HG02642 (cell line): ENCODE results near the gene CORO2B.

ENCODE experiments used
- ATAC-seq: cut with Tn5 transposase; IDR thresholded peaks from one replicate; pipeline ENCODE4 v1.9.1; 2021; ENCODE audit warnings: mild to moderate bottlenecking; ENCODE audit not compliant: unreplicated experiment, poor library complexity

CORO2B gene

DNA sequence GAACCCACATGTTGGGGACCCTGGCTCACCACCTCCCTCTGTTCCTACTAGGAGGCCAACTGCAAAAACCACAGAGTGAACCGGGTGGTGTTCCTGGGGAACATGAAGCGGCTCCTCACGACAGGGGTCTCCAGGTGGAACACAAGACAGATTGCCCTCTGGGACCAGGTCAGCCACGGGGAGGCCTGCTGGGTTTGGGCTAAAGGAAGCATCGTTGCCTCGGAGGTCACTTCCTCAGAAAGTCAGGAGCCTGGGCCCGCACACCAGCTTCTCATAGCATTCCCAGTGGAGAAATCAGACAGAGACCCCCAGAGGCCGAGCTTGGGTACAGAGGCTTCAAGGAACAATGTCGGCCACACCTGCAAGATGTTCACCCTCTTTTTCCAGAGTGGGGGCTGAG lies 135.1 kb downstream of the CORO2B start:
- no peak for ATAC-seq

DNA sequence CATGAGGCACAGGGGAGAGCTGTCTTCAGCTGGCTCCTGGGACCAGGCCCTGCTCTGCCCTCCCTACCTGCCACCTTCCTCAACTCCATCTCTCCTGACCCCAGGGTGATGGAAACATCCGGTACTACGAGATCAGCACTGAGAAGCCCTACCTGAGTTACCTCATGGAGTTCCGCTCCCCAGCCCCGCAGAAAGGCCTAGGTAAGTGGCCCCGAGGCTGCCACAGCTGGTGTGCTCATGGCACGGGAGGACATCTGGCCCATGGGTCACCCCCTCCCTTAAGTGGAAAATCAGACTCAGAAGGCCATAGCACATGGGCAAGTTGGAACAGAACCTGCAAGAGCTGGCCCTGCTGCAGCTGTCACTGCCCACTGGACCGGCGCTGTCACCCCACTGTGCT lies 136.3 kb downstream of the CORO2B start:
- no peak for ATAC-seq

DNA sequence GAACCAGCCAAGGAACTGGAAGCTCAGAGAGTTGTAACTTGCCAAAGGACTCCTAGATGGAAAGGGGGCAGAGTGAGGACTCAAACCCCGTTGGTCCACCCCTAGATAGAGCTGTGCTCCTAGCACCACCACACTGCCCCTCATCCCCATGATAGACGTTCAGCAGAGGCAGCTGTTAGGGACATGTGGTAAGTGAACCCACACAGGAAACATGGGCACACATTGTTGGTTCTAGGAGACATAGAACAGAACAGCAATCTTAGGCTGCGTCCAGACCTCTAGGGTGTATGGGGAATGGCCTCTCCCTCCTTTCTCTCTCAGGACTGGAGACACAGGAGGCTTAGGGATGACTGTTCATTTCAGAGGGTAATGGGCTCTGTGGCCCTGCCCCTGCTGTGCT lies 139.2 kb downstream of the CORO2B start:
- no peak for ATAC-seq

DNA sequence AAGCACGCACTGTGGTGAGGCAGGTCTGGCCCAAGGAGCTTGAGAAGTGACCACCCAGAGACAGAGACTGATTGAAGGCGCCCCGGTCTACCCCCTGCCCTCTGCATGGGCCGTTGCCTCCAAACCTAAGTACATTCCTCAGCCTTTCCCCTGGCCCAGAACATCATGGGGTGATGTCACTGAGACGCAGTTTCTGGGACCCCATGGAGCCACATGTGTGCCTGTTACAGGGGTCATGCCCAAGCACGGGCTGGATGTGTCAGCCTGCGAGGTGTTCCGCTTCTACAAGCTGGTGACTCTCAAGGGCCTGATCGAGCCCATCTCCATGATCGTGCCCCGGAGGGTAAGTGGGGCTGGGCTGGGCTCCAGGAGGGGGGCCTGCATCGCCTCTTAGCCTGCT lies 139.7 kb downstream of the CORO2B start:
- no peak for ATAC-seq

- ATAC-seq, result no peak
These were observed 140.3 kb downstream of the CORO2B start for GRCh38 chr15:68719051-68719450.

- no peak for ATAC-seq
These were observed 140.9 kb downstream of the CORO2B start for GRCh38 chr15:68719672-68720071.

DNA sequence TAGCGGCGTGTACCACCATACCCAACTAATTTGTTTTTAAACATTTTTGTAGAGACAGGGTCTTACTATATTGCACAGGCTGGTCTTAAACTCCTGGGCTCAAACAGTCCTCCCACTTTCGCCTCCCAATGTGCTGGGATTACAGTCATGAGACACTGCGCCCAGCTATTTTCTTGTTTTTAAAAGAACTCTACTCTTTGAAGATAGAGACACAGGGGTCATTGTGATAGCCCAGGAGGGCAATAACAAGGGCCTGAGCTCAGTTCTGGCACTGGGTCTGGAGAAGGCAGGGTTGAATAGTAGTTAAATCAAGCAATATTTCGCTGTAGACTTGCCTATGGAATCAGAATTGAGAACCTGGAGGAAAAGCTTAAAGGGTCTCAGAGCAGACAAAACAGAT lies 143.1 kb downstream of the CORO2B start:
- ATAC-seq, result no peak

DNA sequence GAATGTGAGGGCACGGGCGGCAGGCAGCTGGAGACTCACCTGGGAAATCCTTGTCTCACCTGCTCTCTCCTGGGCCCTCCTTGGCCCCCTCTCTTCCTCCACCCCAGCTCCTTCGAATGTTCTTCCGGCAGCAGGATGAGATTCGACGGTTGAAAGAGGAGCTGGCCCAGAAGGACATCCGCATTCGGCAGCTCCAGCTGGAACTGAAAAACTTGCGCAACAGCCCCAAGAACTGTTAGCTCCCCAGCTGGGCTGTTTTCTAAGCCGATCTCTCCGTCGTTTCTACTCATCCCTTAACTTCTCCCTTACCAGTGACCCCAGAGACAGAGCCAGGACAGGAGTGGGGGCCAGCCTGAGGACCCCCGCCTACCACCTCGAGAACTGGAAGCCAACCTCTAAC lies 146.9 kb downstream of the CORO2B start:
- no peak for ATAC-seq

GRCh38 chr15:68726246-68726645 lies 147.5 kb downstream of the CORO2B start:
- ATAC-seq, result no peak

DNA sequence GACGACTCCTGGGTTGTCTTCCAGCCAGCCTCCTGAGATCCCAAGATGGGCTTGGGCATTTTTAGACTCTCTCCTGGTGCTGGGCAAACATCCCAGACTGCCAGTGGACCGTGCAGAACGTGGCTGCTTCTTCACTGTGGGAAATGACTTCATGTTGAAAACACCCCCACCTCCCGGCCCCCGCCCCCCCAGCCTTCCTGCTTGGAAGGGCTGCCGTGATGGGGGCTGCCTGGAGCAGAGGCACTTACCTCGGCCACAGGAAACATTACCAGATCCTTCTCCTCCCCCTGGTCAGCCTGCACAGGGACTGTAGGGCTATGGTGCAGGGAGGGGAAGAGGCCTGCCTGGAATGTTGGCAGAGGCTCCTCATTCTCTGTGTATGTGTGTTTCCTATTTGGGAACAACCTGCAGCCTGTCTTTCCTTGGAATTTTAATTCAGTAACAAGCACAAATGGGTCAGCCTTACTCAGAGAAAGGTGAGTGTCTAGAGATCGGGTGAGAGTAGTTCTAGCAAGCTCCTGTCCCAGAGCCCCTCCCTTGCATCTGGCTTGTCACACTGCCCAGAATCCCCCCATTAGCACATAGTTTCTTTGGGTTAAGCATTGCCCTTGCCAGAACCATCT lies 151.1 kb downstream of the CORO2B start:
- ATAC-seq, result no peak

DNA sequence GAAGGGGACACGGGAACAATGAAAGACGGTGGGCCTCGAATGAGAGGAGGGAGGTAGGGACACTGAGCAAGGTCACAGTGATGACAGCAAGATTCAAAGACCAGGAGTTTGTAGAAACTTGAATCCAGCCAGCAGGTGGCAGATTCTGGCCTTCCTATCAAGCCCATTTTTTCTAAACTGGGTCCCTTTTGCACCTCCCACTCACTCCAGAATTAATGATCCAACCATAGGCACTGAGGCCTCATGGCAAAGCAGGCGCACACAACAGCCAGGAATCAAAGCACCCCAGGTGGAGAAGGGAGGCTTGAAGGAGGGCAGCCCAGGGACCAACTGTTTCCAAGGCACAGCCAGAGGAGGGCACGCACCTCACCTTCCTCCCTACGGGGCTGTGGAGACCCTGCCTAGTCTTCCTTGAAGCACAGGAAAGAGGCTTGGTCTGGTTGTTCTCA lies 151.7 kb downstream of the CORO2B start:
- ATAC-seq, result no peak

DNA sequence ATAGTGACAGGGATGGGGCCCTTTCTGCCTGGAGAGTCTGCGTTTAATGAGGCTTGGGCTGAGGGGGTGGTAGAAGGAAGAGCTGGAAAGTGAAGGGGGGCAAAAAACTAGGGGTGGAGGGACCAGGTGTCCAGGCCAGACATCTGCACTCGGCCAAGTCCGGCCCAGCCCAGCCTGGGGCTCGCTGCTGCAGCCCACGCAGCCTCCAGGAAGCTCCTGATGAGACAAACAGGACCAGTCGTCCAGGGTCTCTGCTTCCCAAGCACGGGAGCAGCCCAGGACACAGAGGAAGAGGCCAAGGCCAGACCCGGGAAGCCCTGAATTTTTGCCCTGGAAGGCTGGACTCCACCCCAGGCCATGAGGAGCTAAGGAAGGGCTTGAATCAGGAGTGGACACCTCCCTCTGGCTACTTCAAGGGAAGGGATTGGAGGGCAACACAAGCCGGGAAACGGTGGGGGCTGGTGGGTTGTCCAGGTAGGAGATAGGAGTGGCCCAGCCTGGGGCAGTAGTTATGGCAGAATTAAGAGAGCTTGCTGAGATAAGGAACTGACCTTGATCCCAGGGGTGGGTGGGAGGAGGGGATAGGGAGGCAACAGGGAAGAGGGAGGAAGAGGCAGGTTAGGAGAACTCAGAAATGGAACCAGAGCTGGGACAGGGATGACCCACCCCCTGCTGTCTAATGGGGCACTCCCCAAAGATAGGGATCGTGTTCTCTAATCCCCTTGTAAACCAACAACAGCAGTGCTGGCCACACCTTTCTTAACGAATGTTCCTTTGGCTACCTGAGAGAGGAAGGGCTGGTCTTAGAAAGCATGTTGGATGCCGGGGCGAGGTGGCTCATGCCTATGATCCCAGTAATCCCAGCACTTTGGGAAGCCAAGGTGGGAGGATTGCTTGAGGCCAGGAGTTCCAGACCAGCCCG lies 152.4 kb downstream of the CORO2B start:
- no peak for ATAC-seq

GRCh38 chr15:68732451-68732850 lies 153.7 kb downstream of the CORO2B start:
- no peak for ATAC-seq

- ATAC-seq, result no peak
These were observed 154.9 kb downstream of the CORO2B start for GRCh38 chr15:68733666-68734065.

DNA sequence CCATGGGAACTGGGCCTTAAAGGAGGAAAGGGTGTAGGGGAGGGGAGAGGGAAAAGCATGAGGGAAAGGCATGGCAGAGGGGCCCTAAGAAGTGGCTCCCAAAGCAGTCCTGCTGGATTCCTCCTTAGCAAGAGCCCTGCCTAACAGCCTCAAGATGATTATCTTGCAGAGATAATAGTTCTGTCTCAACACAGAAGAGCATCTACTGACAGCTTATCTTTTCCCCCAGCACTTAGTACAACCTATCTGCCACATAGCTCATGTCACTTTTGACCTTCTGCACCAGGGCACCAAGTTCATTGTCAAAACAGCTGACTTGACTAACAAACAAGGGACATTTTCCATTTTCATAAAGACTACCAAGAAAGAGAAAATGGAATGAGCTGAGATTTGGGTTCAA lies 155.6 kb downstream of the CORO2B start:
- ATAC-seq, result no peak

- ATAC-seq, result no peak
These were observed 156.1 kb downstream of the CORO2B start for GRCh38 chr15:68734881-68735280.

DNA sequence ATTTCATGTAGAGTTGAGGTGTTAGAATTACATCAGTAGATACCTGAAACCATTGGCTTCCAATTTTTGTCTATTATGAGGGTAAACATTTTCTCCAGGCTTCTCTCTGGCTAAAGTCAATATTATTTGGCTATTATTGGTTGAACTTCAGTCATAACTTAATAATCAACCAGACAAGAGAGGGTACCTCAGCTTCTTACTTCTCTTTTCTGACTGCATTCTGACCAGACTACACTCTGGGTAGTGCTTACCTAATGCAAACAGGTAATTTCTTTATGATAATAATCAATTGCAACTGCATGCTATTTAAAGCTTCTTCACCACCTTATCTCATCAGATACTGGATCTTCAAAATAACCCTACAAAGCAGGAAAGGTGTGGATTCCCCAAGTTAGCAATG lies 156.8 kb downstream of the CORO2B start:
- ATAC-seq, result no peak

DNA sequence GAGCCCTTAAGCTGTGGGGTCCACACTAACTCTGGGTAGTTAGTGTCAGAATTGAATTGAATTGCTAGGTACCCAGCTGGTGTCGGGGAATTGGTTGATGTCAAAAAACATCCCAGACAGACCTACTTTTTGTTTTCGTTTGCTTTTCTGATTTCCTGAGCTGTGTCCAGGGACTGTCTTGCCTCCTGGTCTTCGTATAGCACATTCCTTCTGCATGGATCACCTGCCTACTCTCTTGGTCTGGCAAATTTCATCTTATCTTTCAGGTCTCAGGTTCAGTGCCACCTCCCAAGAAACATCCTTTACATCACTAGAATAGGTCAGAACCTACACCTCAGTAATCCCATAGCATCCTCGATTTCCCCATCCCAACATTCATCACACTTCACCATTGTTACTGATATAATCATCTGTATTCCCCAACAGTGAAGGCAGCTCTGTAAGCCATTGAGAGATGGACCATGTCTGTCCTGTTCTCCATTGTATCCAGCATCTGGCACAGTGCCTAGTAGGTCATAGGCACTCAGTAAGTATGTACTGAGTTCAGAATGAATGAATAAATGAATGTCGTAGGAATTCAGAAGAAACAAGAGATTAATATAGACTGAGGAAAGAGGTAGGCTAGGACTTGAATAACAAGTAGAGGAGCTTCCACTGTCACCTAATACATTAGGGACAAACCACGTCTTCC lies 160.7 kb downstream of the CORO2B start:
- no peak for ATAC-seq

- no peak for ATAC-seq
These were observed 164.5 kb downstream of the CORO2B start for GRCh38 chr15:68743256-68743655.

GRCh38 chr15:68749365-68749764 lies 170.6 kb downstream of the CORO2B start:
- no peak for ATAC-seq

- no peak for ATAC-seq
These were observed 171.0 kb downstream of the CORO2B start for GRCh38 chr15:68749793-68750192.
